H1 (cell line): ENCODE results near the gene IGF2R.

ENCODE experiments used
- ATF3 ChIP-seq: IDR thresholded peaks from 2 replicates; pipeline ENCODE4 v1.6.1; 2011; ENCODE audit warnings: low read depth, mild to moderate bottlenecking, low read length; ENCODE audit not compliant: insufficient read depth
- CBX8 ChIP-seq: fragments of 300-800, 300-1000 bp; sonication (generic); IDR thresholded peaks from 2 replicates; pipeline ENCODE4 v1.7.1; 2016; ENCODE audit warnings: low read depth, low read length, borderline replicate concordance
- KDM1A ChIP-seq: fragments of 200-600, 300-600 bp; sonication (generic); IDR thresholded peaks from 2 replicates; pipeline ENCODE4 v1.7.1; 2016; ENCODE audit warnings: mild to moderate bottlenecking, low read length, borderline replicate concordance
- MAFK ChIP-seq: IDR thresholded peaks from 2 replicates; pipeline ENCODE4 v1.6.1; 2012; ENCODE audit warnings: low read depth, mild to moderate bottlenecking, improper control_type of control experiment, low read length
- POLR2A ChIP-seq, 2 experiments: IDR thresholded peaks; 1 replicate in 1 of 2; 2 replicates in 1 of 2; pipeline ENCODE4 v1.6.1; 2011; ENCODE audit warnings: low read depth in 2 of 2, low read length in 2 of 2, mild to moderate bottlenecking in 2 of 2; ENCODE audit errors: control extremely low read depth in 1 of 2
- POLR2AphosphoS5 ChIP-seq: IDR thresholded peaks from 2 replicates; pipeline ENCODE4 v1.6.1; 2011; ENCODE audit warnings: low read depth, low read length
- SIN3A ChIP-seq, 2 experiments: IDR thresholded peaks in 1 of 2; conservative IDR thresholded peaks in 1 of 2; 2 replicates each; pipeline ENCODE4 v1.6.1; 2011 to 2012; ENCODE audit warnings: low read length in 2 of 2, improper control_type of control experiment in 1 of 2, low read depth in 1 of 2, mild to moderate bottlenecking in 1 of 2
- SRF ChIP-seq: IDR thresholded peaks from 2 replicates; pipeline ENCODE4 v1.6.1; 2011; ENCODE audit warnings: mild to moderate bottlenecking, low read depth, low read length, moderate library complexity
- TAF1 ChIP-seq: IDR thresholded peaks from 2 replicates; pipeline ENCODE4 v1.6.1; 2011; ENCODE audit warnings: mild to moderate bottlenecking, low read depth, low read length
- TF ChIP-seq, protein P1 (sequence below), 3 experiments: IDR thresholded peaks; 1 replicate in 2 of 3; 2 replicates in 1 of 3; pipeline versions ENCODE4 v1.5.1 to v1.6.1; 2011; ENCODE audit warnings: low read length in 3 of 3, mild to moderate bottlenecking in 3 of 3, inconsistent platforms in 2 of 3, low read depth in 1 of 3, moderate library complexity in 1 of 3; ENCODE audit not compliant: insufficient read depth in 1 of 3; ENCODE audit errors: control extremely low read depth in 1 of 3
- TF ChIP-seq, protein P2 (sequence below): IDR thresholded peaks from 2 replicates; pipeline ENCODE4 v1.6.1; 2012; ENCODE audit warnings: inconsistent platforms

GRCh38 chr6:159960485-159960884, 8.4 kb upstream of the IGF2R start:
- TF ChIP-seq TAF1 (no peak), SIN3A (conservative IDR thresholded peaks at IDR 0.05 in 1 of 2, IDR thresholded peaks at IDR 0.05 in 1 of 2; ENCODE audit: low read depth in 1 of 2, low read length in 2 of 2) (no peak), POLR2A (IDR thresholded peaks at IDR 0.05; ENCODE audit: control extremely low read depth in 1 of 2, low read depth in 2 of 2, low read length in 2 of 2) (no peak), MAFK (no peak), CBX8 (no peak), POLR2AphosphoS5 (no peak), ATF3 (no peak), SRF (no peak), KDM1A (no peak)
- TF ChIP-seq, protein P1, sequence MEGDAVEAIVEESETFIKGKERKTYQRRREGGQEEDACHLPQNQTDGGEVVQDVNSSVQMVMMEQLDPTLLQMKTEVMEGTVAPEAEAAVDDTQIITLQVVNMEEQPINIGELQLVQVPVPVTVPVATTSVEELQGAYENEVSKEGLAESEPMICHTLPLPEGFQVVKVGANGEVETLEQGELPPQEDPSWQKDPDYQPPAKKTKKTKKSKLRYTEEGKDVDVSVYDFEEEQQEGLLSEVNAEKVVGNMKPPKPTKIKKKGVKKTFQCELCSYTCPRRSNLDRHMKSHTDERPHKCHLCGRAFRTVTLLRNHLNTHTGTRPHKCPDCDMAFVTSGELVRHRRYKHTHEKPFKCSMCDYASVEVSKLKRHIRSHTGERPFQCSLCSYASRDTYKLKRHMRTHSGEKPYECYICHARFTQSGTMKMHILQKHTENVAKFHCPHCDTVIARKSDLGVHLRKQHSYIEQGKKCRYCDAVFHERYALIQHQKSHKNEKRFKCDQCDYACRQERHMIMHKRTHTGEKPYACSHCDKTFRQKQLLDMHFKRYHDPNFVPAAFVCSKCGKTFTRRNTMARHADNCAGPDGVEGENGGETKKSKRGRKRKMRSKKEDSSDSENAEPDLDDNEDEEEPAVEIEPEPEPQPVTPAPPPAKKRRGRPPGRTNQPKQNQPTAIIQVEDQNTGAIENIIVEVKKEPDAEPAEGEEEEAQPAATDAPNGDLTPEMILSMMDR (IDR thresholded peaks at IDR 0.05; ENCODE audit: control extremely low read depth in 1 of 3, insufficient read depth in 1 of 3, low read depth in 1 of 3, low read length in 3 of 3): no peak
- TF ChIP-seq, protein P2, sequence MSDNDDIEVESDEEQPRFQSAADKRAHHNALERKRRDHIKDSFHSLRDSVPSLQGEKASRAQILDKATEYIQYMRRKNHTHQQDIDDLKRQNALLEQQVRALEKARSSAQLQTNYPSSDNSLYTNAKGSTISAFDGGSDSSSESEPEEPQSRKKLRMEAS: no peak
